Stimulated activated CD4-positive, alpha-beta T cell treated with anti-CD3 and anti-CD28 coated beads, Interleukin-15, amount 100 ng/mL, for 48 hours (primary cell): ENCODE measurements around the gene PLEKHA5.
"Not testable (repeated sequence)": the region's sequence is repeated elsewhere in the genome, so short reads cannot be mapped to it uniquely, and the experiment has no call there.

Experiments used
- DNase-seq, 2 donors: peaks; one replicate each; pipeline ENCODE4 v3.0.0-alpha.2; 2020; ENCODE audit warnings: low read depth in 2 of 2

PLEKHA5 gene

DNA sequence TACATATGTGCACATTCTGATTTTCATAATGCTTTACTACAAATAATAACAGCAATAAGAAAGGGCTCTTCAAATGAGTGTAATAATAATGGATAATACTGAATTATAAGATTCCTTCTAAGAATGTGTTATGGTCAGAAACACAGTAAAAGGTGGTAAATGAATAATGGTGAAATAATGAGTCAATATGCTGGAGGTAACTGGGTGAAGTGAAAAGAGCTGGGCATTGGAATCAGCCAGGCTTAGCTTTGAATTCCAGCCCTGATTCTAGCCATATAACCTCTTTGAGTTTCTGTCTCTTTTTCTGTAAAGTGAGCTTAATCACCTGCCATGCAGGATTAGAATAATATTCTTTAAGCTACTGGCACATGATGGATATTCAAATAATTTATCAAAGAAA is 39.1 kb downstream of the PLEKHA5 start:
- DNase-seq, result no peak

DNA sequence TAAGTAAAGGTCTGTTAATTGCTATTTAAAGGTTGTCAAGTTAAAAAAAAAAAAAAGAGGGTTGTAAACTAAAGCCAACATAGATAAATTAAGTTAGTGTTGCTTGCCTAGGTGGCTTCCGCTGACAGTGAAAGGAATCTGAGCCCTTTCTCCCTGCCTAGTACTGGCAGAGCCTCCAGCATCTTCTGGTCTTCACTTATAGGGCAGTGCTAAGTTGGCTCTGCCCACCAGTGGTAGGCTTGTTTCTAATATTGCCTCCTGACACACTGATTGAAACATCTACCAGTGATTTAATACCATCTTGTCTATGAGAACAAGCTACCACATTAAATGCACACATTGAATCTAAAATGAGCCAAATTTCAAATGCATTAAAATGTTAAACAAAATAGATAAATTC is 39.7 kb downstream of the PLEKHA5 start:
- DNase-seq, result no peak

DNA sequence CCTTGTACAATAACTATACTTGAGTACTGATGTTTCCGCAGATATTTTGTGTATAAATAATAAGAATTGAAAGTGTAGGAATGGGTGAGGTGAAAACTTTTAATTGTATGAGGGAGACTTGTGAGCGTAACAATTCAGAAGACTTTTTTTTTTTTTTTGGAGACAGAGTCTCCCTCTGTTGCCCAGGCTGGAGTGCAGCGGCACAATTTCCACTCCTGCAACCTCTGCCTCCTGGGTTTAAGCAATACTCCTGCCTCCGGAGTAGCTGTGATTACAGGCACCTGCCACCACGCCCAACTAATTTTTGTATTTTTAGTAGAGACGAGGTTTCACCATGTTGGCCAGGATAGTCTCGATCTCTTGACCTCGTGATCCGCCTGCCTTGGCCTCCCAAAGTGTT is 40.8 kb downstream of the PLEKHA5 start:
- not testable (repeated sequence) for DNase-seq

DNA sequence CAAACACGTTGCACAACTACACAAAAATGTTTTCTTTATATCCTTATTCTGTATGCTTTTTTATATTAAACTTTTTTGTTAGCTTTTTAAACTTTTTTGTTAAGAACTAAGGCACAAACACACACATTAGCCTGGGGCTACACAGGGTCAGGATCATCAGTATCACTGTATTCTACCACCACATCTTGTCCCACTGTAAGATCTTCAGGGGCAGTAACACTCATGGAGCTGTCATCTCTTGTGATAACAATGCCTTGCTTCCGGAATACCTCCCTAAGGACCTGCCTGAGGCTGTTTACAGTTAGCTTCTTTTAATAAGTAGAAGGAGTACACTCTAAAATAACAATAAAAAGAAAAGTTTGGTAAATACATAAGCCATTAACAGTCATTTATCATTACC is 42.2 kb downstream of the PLEKHA5 start:
- no peak for DNase-seq

DNA sequence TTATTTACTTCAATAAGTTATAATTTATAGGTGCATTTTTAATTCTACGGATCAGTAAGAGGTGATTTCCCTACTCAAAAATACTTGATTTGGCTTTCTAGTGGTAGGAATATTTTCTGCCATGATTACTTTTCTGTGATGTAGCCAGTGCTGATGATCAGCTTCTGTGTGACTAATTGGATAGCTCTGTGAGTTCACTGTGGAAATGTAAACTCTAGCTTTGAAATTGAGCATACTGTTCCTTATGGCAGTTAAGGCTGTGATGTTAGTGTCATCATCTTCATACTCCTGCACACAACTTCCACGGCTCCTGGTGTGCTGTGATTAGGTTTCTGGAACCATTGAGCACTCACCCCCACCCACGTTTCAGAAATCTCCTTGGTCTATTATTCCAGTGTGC is 48.2 kb downstream of the PLEKHA5 start:
- DNase-seq, result no peak

DNA sequence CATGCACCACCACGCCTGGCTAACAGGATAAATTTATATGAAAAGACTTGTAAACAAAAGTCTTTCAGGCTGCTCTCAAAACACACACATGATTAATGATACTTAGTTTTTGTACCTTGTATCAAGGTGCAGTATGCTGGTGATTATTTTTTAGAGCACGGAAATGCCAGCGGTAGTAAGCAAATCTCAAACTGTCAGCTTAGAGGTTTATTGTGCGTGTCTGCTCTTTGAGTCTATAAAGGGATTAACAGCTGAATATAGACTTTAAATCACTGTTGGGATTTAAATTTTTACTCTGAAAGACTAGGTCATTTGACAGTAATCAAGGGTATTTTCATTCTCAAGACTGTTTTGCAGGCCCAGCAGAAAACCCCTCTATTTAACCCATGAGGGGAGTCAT is 50.5 kb downstream of the PLEKHA5 start:
- no peak for DNase-seq

DNA sequence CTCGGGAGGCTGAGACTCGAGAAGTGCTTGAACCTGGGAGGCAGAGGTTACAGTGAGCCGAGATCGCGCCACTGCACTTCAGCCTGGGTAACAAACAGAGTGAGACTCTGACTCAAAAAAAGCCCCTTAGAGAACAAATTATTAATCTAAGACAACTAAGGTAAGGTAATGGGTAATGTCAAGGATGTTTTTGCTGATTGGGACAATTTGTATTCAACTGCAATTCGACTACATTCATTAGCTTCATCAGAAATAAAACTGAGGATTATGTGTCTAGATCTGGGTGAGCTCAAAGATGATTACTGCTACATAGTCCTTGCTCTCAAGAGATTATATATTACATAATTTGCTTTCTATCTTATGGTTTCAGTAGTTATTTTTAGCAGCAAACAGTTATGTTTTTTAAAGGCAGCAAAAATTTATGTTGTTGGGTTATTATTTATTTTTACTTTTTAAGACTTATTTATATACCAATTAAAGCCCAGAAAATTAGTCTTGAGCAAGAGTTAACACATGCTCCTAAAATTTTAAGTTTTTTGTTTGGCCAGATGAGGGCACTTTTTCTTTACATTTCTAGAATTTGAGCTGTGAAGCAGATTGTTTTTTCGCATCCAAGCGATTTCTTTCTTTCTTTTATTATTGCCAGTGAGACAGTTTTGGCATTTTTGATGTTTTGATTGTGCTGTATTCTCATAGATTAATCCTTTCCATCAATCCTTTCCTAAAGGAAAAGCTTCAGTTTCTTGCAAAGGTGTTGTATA is 52.3 kb downstream of the PLEKHA5 start:
- DNase-seq, result no peak

DNA sequence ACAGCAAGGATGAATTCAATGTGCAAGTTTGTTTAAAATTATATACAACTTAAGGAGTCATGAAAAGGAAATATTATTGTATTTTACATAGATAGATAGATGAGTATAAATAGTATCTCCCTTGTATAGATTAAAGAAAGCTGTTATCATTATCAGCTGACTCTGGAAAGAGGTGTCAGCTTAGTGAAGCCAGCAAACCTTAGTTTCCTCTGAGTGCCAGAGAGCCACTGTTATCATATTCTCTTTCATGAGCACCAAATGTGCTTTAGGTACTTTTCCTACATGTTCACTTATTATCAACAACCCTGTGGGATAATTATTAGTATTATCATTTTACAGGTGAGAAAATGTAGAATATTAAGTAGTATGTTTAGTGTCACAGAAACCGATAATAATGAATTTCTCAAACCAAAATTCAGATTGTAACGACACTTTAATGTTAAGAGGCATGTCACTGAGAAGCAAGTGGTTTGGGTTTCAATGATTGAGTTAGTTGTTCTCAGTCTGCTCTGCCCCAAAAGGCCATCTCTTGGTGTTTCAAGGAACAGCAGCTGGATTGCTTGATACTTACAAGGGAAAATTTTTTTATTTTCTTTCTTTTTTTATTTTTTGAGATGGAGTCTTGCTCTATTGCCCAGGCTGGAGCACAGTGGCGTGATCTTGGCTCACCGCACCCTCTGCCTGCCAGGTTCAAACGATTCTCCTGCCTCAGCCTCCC is 53.7 kb downstream of the PLEKHA5 start:
- DNase-seq, result no peak

DNA sequence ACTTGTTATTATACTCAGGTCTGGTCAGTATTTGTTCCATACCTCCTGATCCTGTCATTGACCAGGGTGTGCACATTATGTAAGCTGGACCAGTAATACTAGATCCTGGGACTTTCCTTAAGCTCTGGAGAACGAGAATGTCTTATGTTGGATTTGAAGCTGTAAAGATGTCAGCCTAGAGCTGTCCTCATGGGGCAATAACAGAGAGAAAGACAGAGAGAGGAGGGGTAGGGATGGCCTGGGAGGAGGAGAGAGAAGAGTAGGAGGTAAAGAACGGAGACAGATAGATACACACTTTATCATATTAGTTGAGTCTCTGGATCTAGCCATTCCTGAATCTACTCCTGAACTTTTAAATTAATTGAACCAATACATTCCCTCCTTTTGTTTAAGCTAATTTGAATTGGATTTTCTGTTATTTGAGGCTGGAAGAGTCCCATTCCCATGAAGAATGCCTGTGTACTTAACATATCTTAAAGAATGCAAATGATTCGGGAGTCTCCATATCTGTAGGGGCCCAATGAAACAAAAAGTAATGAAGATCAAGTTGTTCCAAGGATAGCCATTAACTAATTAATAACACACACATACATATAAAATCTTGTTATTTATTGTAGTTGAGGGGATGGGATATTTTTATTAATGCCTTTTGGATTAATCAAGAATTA is 55.9 kb downstream of the PLEKHA5 start:
- no peak for DNase-seq

DNA sequence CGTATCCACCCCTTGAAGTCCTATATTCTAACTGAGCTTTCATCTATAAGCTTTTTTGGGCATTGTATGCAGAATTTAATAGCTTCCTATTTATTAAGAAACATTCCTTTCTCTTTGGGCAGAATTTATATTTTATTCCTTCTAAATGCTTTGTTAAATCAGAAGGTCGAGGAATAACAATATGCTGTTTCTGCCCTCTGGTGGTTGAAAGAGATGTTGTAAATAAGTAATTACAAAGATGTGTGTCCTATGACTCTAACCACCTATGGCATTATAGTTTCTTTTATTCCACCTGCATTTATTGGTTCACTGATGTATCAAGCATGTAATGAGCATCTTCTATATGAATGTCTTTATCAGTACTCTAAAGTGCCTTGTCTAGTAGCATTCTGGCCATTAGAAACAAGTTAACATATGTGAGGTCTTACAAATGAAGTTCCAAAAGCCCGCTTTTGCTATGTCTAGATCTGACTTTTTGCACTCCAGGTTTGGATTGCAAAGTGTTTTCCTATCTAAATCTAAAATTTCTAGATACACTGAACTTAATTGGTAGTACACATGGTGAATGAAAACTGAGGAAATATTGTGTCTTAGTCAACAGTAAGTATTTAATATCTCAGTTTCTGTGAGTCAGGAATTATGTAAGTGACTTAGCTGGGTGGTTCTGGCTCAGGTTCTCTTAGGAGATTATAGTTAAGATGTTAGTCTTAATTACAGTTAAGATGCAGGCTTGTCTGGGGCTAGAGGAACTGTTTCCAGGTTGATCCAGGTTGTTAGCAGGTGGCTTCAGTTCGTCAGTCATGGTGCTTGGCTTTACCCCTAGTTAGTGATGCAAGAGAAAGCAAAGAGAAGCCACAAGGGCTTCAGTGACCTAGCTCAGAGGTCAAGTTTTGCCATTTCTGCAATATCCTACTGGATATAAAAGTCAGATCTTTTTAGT is 57.5 kb downstream of the PLEKHA5 start:
- no peak for DNase-seq

DNA sequence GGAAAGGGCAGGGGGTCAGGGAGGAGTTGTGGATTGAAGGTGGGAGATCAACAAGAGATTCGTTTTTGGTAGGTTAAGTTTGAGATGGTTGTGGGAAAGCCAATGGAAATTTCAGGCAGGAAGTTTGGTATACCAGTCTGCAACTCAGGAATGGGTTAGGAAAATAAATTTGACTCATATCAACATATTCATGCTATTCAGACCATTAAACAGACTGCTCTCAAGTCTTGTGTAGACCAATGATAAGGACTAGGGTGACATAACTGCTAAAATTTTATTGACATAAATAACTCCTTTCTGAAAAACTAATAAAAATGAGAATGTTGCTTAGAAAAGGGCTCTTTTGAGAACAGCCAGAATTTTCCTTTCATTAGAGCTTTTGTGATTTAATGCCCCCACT is 60.0 kb downstream of the PLEKHA5 start:
- no peak for DNase-seq

DNA sequence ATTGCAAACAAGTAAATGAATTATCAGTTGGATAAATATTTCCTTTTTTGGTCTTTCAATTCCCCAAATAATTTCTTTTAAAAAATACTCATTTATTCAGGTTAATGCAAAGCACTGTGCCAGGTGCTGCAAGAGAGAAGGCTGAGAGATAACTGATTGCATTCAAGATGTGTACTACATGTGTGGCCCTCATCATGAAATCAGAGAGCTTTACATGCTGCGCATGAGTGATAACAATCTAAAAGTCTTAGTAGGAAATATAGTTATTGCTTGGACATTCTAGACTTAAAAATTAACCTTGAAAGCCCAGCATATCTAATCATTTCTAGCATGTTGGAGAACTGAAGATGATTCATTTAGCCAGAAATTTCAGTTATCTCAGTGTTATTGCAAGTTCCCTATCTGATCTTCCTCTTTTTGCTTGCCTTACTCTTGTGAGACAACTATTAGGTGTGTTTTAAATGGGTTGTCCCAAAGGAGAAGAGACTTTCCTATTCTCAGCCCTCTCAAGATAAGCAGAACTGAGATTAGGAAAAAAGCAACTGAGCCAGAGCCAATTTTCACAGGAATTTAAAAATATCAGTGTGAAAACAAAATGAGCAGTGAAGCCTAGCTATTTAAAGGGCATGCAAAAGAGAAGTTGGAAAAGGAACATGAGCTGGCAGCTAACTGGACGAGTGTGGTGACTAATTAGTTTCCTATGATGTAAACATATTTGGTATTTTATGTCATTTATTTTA is 60.9 kb downstream of the PLEKHA5 start:
- no peak for DNase-seq

DNA sequence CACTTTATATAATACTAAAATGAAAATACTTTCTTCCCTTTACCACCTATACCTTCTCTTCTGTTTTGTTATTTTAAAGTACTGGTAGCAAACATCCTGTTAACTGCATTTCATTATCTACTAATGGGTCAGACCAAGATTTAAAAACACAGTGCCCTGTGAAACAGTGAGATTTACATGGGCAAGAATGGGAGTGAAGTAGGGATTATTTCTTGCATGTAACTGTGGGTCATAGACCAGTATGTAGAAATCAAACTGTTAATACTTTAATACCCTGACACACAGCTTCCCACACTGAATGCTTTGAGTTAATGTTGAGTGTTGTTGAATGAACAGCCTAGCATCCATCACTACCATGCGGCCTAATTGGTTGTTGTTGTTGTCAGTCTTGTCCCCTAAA is 61.6 kb downstream of the PLEKHA5 start:
- DNase-seq, result no peak

DNA sequence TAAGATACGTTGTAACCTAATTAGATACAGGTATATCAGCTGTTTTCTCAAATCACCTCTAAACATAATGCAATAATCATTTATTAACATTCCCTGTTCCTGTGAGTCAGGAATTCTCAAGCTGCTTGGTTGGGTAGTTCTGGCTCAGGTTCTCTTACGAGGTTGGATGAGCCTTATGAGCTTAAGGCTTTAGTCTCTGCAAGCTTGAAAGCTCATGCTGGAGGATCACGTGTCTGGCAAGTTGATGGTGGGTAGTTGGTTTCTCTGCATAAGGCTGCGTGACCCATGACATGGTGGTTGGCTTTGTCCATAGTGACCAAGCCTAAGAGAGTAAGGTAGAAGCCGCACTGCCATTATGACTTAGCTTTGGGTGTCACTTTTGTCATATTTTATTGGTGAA is 62.0 kb downstream of the PLEKHA5 start:
- DNase-seq, result no peak

DNA sequence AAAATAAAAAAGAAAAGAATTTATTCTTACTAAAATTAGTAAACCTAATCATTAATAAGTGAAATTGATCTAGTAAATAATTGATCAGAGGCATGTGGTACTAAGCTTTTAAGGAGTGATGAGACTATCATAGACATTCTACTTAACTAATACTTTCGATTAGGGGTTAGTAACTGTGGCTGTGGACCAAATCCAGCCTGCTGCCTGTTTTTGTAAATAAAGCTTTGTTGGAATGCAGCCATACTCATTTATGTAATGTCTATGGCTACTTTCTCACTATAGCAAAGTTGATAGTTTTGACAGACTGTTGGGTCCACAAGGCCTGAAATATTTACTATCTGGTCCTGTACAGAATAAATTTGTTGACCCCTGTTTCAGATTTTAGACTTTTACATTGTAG is 63.2 kb downstream of the PLEKHA5 start:
- no peak for DNase-seq

DNA sequence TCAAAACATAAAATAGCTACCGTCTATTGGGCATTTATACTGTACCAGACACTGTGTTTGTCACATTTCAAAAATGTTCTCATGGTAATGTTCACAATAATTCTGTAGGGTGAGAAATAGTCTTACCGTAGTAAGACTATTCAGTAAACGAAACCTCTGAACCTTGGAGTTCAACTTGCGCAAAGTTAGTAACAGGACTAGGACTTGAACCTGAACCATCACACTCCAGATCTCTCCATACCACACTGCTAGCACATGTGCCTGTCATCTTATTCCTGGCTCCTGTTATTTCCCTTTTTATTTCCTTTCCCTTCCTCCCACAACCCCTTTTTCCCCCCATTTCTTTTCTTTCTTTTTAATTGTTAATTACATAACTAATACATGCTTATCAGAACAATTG is 65.4 kb downstream of the PLEKHA5 start:
- DNase-seq, result no peak

DNA sequence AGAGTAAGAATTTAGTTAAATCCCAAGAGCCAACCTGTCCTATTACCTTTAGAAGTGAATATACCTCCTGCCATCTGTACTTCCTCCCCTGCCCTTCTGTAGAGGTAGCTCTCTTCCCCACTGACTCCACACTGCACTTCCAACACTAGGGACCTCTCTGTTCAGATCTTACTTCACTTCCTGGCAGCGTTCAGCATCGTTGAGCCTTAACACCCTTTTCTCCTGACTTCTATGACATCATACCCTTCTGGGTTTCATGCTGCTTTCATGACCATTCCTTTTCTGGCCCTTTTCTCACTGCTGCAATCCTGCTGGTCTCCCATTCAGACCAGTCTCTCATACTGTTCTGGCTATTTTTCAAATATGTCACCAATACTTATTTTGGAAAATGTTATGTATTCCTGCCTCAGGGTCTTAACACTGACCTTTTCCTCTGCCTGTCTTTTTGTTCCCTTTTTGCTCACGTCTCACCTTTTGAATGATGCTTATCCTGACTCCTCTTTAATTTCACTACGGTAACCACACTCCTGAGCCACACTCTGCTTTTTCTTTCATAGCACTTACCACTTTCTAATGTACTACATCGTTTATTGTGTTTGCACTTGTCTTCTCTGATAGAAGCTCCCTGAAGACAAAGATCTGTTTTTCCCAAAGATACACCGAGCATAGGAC is 67.6 kb downstream of the PLEKHA5 start:
- no peak for DNase-seq

DNA sequence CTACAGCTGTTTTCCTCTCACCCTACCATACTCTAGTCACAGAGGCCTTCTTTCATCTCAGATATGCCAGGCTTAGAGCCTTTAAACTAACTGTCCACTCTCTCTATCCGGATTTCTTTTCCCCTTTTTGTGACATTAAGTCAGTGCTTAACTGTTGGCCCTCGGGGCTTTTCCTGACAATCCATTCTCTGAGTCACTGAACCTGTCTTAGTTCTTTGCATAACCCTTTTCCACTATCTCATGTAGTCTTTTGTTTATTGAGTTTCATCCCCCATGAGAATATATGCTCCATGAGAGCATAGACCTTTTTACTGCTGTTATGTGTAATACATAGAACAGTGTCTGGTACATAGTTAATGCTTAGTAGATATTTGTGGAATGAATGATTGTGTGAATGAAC is 68.7 kb downstream of the PLEKHA5 start:
- no peak for DNase-seq

DNA sequence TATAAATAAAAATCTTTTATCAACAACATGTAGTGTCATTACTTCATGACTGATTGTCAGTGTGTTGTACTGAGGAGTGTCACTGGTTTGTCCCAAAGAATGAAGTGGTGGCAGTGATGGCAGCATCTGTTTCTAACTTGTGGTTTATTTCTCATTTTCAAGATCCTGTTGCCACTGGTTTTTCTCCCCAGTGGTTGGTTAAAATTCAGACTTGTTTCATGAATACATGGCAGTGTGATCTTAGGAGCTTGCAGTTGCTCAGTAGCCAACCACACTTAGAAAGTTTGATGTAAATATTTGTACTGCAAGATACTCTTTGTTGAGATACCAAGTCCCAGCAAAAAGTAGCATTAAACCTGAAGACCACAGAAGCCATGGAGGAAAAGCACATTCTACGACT is 69.8 kb downstream of the PLEKHA5 start:
- no peak for DNase-seq

DNA sequence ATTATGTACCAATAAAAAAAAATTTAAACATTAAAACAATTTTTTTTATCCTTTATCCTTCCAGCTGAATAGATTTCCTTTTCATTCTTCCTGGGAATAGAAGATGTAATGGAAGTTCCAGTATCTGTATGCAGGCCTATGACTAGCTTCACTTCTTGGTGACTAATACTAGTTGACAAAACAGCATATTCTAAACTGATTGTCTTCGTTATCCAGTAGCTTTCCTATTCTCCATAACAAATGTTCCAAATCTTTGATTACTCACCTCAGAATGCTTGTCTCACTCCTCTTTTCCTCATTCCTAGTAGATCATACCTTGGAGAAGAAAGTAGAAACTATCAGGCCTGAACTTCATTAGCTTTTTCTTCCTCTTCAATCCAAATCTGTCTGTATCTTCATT is 70.7 kb downstream of the PLEKHA5 start:
- DNase-seq, result no peak

DNA sequence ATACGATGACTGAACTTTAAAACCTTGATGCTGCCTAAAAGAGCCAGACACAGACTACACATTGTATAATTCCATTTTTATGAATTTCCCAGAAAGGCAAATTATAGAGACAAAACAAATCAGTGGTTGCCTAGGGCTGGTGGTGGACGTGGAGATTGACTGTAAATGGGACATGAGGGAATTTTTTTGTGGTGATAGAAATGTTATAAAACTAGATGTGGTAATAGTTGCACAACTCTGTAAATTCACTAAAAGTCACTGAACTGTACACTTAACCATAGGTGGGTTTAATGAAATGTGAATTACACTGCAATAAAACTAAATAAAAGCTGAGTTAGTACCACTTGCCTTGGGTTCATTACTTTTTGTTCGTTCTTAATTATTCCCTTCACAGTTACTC is 72.1 kb downstream of the PLEKHA5 start:
- no peak for DNase-seq
